GM18505 (cell line): ENCODE data around the gene NR4A2.

ENCODE experiments used
- ATAC-seq: cut with Tn5 transposase; IDR thresholded peaks from one replicate; pipeline ENCODE4 v1.9.1; 2021; ENCODE audit not compliant: unreplicated experiment
- POLR2A ChIP-seq: IDR thresholded peaks from 4 replicates; pipeline ENCODE4 v1.6.1; 2011; ENCODE audit warnings: borderline replicate concordance; ENCODE audit not compliant: insufficient read depth, insufficient read length; ENCODE audit errors: extremely low read depth

Gene NR4A2

DNA sequence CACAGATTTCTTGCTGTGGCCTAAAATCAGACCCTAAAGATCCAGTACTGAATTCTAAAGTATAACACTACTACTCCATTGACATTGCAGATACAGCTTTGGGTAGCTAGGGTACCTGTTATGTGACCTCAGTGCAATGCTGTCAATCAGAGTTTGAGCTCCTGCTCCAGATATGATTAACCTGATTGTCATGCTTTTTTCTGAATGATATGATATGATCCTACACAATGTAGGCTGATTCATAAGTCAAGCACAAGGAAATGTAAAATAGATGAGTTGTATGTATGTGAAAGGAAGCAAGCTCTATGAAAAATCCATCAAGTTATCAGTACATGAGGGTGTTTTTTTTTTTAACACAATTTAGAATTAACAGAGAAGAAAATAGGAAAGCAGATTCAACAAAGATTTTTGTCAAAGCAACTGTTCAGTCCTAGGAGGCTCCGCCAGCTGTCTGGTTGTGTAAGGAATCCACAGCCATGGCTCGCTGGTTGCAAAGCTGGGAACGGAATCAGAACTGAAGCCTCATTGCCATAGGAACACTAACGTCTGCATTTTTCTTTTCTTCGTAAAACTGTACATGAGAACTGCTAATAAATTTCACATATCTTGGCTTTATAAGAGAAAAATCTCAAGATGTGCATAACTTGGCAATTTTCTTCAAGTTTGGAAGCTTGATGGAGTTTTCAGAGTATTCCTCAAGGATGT, 52.9 kb downstream of the NR4A2 start:
- no peak for TF ChIP-seq POLR2A
- ATAC-seq = no peak
